NCI-H446 treated with DMSO at 0.1 percent for 48 hours (cell line): ENCODE data around the gene ELMO3.

Experiments
- DNase-seq: peaks from one replicate; lab custom pipeline; 2025; lab: John Stamatoyannopoulos, UW

Gene ELMO3

DNA sequence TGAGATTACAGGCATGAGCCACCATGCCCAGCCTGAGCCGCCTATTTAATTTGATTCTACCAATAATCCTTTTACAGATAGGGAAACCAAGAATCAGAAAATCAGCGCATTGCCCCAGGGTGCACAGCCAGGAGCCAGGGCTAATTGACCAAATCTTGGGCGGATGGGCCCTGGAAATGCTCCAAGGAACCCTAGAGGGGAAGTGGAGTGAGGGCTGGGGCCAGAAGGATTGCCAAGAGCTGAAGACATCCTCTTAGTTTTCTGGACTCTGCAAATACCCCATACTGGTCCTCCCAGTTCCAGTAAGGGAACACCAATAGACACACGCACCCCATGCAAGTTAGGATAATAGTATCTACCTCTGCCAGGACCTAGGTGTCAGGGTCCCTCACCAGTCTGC, 44.5 kb downstream of the ELMO3 start:
- no peak for DNase-seq

DNA sequence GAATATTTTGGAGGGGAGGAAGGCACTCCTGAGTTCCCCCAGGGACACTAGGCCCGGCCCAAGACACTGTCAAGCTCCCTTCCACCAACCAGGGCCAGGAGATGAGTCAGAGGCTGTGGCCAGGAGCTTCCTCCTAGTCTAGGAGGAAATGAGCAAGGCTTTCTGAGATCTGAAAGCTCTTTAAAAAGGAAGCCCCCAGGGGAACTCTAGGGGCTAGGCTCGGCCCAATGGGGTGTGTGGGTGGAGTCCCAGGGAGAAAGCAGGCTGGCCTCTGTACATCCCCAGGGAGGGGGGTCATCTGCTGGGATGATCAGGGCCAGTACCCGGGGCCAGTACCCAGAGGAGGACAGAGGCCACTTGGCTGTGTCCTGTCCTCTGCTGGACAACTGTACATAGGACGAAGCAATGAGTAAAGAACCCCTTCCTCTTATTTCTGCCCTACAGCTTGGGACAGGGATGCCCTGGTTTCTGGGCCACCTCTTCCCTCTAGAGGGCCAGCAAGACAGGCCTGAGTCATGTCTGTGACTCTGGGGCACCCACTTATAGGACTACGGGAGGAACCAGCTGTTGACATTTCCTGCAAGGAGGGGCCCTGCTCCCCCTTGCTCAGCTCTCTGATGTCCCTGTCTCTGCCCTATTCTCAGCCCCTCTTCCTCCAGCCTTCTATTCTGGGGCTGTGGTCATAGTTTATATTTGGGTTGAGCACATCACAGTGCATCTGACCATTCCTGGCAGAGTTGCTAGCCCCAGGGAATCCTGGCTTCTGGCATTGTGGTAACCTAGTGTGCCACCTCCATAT, 45.7 kb downstream of the ELMO3 start:
- no peak for DNase-seq

DNA sequence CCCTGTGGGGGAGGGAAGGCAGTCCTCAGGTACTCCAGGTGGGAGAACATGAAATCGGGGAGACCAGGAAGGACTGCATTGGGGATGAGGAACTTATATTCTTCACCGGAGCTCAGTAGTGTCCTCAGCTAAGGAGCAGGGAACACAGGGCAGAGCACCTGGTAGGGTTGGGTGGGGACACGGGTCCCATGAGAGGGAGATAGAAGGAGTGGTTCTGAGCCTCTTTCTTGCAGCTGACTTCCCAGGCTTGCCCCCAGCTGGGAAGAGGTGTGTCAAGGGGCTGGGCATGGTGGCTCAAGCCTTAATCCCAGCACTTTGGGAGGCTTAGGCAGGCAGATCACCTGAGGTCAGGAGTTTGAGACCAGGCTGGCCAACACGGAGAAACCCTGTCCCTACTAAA, 46.3 kb downstream of the ELMO3 start:
- DNase-seq, result no peak

DNA sequence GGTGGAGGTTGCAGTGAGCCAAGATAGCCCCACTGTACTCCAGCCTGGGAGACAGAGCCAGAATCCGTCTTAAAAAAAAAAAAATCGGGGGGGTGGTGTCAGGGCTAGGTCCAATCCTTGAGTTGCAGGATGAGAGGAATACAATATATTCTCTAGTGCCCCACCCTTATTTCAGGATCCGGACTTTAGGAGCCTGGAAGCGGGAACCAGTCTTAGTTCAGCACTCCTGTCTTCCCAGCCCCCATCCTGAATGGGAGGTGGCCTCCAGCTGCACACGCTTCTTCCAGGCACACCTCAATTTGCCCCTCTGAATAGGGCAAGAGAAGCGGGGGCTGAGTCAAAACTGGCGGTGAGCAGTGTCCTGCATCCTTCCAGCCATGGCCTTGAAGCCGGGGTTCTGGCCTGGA, 46.7 kb downstream of the ELMO3 start:
- DNase-seq, result no peak

DNA sequence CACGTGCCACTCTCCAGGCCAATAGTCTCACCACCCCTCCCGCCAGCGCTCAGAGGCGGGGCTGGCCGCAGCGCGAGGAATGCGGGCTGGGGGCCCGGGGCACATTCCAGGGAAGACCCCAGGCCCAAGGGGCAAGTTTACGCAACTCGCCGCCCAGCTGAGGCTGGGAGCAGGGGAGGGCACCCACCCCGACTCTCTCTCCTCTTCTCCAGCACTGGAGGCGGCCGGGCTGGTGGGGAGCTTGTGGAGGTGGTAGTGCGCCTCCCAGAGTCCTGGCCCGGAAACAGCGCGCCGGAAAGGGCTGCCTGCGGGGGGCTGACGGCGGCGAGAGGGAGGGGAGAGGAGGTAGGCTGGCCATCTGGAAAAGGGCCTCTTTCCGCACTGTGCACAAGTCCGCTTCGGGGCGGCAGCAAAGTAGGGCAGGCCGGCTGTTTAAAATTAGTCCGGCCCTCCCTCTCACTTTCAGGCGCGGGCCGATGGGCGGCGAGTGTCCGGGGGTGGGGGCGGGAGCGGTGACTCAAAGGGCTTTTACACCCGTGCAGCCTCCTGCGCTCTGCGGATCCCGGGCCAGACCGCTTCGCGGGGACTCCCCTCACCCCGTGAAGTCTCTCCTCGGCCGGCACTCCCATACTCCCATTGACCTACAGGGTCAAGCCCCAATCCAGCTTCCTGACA, 47.3 kb downstream of the ELMO3 start:
- no peak for DNase-seq

DNA sequence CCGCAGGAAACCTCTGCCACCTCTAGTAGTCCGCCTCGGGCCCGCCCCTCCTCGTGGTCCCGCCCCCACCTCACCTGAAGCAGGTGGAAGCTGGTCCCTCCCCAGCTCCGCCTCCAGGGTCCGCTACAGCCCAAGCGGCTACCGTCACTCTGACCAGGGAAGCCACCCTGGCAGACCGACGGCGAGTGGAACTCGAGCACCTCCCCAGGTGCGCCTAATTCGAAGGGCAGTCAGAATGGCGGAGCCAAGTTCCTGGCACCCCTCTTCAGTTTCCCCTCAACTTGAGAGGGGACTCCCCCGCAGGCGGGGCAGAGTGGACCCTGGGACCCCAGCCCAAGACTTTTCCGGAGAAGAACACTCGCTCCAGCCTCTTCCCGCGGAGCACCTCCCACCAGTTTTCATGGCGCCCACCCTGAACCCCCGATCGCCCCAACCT, 47.8 kb downstream of the ELMO3 start:
- no peak for DNase-seq

DNA sequence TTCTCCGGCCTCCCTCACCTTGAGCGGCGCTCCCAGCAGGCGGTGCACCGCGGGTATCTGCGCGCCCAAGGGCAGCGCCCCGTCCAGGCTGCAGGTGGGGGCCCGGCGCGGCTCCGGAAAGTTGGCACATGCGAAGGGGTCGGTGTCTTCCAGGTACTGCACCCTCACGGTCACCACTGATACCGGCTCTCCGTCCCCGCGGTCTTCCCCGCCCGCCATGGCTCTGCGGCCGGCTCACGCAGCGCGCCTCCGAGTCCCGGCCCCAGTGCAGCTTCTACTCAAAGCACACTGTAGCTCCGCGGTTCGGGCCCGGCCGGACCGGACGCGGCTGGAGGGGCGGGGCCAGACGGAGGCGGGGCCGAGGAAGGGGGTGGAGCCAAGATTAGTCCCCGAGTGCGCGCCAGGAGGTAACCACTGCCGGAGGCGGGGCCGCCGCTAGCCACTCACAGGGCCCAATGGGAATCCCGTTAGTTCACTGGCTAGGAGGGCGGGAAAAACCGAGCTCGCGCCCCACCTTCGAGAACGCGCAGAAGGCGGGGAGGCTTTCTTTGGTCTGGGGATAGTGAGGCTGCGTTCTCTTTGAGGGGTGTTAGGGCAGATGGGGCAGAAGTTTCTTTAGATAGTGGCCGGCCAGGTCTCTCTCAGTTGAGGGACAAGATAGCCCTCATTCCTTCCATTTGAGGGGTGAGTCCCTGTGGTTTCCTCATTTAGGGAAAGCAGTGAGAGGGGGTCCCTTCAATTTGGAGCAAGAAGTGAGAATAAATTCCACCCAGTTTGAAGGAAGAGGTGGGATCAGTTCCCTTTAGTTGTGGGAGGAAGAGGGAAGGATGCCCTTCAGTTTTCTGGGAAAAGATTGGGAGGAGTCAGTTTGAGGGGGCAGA, 48.5 kb downstream of the ELMO3 start, which contains the start of gene FHOD1:
FHOD1 (minus strand) TSS at position 290 of the 881 bp plus-strand sequence; CDS start at position 219, 71 bp downstream.
- peak; percentile 71 for DNase-seq

DNA sequence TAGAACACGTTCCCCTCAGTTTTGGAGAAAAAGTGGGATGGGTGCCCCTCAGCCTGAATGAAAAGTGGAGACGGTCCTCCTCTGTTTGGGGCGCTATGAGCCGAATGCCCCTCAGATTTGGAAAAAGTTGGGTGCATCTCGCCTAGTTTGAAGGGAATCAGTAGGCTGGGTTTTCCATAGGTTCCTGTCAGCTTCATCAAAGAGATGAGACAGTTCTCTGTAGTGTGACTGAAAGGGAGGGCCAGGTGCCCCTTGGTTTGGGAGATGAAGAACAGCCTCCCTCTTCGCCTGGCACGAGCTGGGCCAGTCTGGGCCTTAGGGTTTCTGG, 49.1 kb downstream of the ELMO3 start:
- DNase-seq, result no peak

DNA sequence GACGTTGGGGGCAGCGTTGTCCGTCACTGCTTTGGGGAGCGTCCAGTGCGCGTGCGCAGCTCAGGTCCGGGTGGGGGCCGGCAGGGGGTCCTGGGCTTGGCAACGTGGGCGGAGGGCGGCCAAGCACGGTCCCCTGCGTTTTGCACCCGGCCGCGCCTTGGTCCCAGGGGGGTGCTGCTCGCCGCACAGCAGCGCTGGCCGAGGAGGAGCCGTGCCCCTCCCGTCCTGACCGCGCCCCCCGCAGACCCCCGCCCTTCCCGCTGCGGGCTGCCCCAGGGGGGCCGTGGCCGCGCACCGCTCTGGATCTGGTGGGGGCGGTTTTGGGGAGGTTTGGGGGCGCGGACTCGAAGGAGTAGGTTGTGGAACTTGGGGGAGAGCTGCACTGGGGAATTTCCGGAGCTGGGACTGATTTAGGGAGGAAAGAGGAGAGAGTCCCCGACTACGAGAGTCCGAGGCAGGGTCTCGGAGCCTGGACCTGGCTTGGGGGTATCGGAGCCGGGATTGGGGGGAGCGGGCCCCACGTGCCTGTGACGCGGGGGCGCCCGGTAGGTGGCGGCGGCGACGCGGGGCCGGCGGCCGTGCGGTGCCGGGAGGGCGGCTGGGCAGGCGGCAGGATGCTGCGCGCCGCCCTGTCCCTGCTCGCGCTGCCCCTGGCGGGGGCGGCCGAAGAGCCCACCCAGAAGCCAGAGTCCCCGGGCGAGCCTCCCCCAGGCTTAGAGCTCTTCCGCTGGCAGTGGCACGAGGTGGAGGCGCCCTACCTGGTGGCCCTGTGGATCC, 49.7 kb downstream of the ELMO3 start, which contains the start of gene SLC9A5:
SLC9A5 (plus strand) TSS at position 579 of the 777 bp plus-strand sequence; CDS start at position 615, 36 bp downstream.
- no peak for DNase-seq

DNA sequence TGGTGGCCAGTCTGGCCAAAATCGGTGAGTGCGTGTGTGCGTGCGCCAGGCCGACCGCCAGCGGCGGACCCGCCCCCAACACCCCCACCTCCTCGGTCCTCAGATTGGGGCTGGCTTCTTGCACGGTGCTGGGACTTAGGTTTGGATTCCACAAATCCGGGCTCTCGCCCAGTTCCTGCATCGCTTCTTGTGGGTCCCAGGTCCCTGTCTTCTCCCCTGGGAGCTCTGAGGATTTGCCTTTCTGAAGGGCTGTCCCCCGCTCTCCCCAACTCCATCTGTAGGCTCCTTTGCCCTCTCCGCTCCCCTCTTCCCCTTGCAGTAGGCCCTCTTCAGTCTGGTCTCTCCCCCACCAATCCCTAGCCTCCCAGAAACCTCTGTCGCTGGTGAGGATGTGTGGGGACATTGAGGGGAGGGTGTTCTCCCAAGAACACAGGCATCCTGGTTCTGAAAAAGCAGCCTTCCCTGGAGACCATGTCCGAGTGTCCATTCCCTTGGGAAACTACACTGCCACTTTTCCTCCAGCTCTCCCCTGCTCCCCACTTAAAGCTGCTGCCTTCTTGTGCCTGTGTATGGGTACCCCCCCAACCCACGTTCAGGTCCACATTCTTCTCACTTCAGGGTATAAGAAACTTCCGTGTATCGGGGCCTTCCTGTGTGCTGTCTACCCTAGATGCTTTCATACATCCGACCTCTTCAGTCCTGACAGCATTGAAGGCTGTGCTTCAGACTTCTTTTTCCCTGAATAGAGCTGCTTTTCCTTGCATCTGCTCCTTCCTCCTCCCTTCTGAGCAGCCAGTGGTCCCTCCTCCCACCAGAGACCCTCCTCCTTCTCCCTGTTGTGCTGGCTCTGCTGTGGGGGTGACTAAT, 50.5 kb downstream of the ELMO3 start:
- DNase-seq, result no peak

DNA sequence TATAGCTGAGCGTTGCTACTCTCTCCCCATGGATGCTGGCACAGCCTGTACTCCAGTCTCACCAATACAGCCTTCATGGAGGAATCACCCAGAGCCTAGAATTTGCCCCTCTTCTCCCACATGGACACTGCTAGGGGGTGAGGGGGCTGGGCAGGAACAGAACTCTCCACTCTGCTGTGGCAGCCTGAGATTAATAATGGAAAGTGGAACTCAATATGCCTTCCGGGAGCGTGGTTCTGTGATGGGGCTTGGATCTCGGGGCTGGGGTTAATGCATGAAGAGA, 51.1 kb downstream of the ELMO3 start:
- DNase-seq, result no peak

DNA sequence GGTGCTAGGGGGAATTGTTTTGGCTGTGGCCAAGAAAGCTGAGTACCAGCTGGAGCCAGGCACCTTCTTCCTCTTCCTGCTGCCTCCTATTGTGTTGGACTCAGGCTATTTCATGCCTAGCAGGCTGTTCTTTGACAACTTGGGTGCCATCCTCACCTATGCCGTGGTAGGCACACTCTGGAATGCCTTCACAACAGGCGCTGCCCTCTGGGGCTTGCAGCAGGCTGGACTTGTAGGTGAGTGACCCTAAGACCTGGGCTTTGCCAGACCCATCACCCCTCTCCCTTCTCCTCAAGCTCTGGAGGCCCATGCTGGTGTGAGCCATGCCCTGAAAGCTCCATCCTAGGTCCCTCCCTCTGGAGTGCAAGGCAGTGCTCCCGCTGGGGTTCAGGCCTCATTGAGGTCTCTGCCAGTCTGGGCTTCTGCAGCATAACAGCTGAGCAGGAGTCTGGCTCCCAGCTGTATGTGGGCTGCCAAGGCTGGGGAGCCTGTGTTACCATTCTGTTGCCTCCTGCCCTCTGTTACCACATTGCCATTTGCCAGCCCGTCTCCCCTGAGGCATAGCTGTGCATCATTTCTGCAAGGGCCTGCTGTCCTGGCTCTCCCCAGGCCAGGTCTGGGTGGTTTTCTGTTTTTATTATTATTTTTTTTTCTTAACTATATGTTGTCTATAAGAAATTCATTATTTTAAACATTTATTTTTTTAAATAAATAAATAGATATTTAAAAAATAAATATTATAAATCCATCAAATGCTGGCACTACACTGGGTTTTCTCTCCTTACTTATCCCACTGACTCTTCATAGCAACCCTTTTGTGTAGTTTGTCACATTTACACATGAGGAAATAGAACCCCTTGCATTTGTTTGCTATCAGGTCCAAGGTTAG, 53.9 kb downstream of the ELMO3 start:
- peak; percentile 61 for DNase-seq
